Neural progenitor cell (in vitro differentiated cells): Measurements from ENCODE around the gene RNLS. TPM values are rescaled to one million over a fixed set of nuclear protein-coding genes. Genes with fewer than 3 reads are reported as not detected.

Experiments
- DNase-seq: peaks from one replicate; pipeline ENCODE4 v3.0.0-alpha.2; 2016; ENCODE audit warnings: low spot score
- H2AFZ ChIP-seq: fragments of 200-600 bp; sonication (generic); replicated peaks from 2 replicates; pipeline ENCODE4 v1.6.1; 2016; ENCODE audit warnings: antibody characterized with exemption
- H3F3A ChIP-seq: fragments of 200-600 bp; sonication (generic); 2 replicates; pipeline ENCODE4 v1.6.1; 2016; ENCODE audit warnings: antibody characterized with exemption, low read depth
- H3K27ac ChIP-seq: fragments of 200-600 bp; sonication (generic); 2 replicates; pipeline ENCODE4 v1.5.1; 2016; ENCODE audit warnings: mild to moderate bottlenecking
- H3K27me3 ChIP-seq: fragments of 200-600 bp; sonication (generic); 2 replicates; pipeline ENCODE4 v1.6.1; 2016; ENCODE audit warnings: mild to moderate bottlenecking, moderate library complexity
- H3K36me3 ChIP-seq: fragments of 200-600 bp; sonication (generic); 2 replicates; pipeline ENCODE4 v1.5.1; 2016
- H3K4me1 ChIP-seq: fragments of 200-600 bp; sonication (generic); 2 replicates; pipeline ENCODE4 v1.6.1; 2016; ENCODE audit warnings: mixed run types
- H3K4me2 ChIP-seq: fragments of 200-600 bp; sonication (generic); 2 replicates; pipeline ENCODE4 v1.6.1; 2016
- H3K4me3 ChIP-seq: fragments of 200-600 bp; sonication (generic); 2 replicates; pipeline ENCODE4 v1.5.1; 2016
- H3K79me2 ChIP-seq: fragments of 200-600 bp; sonication (generic); 2 replicates; pipeline ENCODE4 v1.6.1; 2016; ENCODE audit warnings: low read depth
- H3K9ac ChIP-seq: fragments of 200-600 bp; sonication (generic); 2 replicates; pipeline ENCODE4 v1.6.1; 2016
- H3K9me3 ChIP-seq: fragments of 200-600 bp; sonication (generic); 2 replicates; pipeline ENCODE4 v1.5.1; 2016; ENCODE audit warnings: low read depth
- H4K20me1 ChIP-seq: fragments of 200-600 bp; sonication (generic); 2 replicates; pipeline ENCODE4 v1.6.1; 2016; ENCODE audit warnings: low read depth
- H3K27ac Mint-ChIP-seq: 3 replicates; pipeline ENCODE4 v1.8.0; 2021; ENCODE audit warnings: mixed read lengths
- H3K27me3 Mint-ChIP-seq: 2 replicates; pipeline ENCODE4 v1.8.0; 2022; ENCODE audit warnings: low read depth, mild to moderate bottlenecking, inconsistent platforms, moderate library complexity, mixed read lengths; ENCODE audit not compliant: insufficient read depth
- H3K36me3 Mint-ChIP-seq: 3 replicates; pipeline ENCODE4 v1.8.0; 2021; ENCODE audit warnings: mixed read lengths
- H3K4me1 Mint-ChIP-seq: 3 replicates; pipeline ENCODE4 v1.8.0; 2021; ENCODE audit warnings: mixed read lengths
- H3K4me3 Mint-ChIP-seq: 3 replicates; pipeline ENCODE4 v1.8.0; 2021; ENCODE audit warnings: mild to moderate bottlenecking, moderate library complexity, mixed read lengths
- H3K9me3 Mint-ChIP-seq: 3 replicates; pipeline ENCODE4 v1.8.0; 2020; ENCODE audit warnings: mixed read lengths
- CTCF ChIP-seq: fragments of 200-600 bp; sonication (generic); IDR thresholded peaks from 2 replicates; pipeline ENCODE4 v1.5.1; 2017; ENCODE audit warnings: antibody characterized with exemption, mild to moderate bottlenecking
- EZH2 ChIP-seq: fragments of 200-600 bp; sonication (generic); IDR thresholded peaks from 2 replicates; pipeline ENCODE4 v1.6.1; 2017; ENCODE audit warnings: antibody characterized with exemption, mild to moderate bottlenecking, moderate library complexity
- EZH2phosphoT487 ChIP-seq: fragments of 200-600 bp; sonication (generic); IDR thresholded peaks from 2 replicates; pipeline ENCODE4 v1.6.1; 2017; ENCODE audit warnings: antibody characterized with exemption
- total RNA-seq: library from RNA; depleted of rRNA; stranded (reverse); fragments of >200 nt; gene quantifications from 2 replicates; pipeline ENCODE4 v1.2.3, GENCODE V29; 2015; ENCODE audit warnings: low replicate concordance

The RNLS gene
- total RNA-seq, 1 donor from 2014 or later, result 9.1 TPM

GRCh38 chr10:88286030-88286429 lies 297.1 kb downstream of the RNLS start:
- Mint-ChIP-seq H3K36me3 (no peaks in the 10 kb centered on the region), H3K27ac (no peak overlapping the region), H3K4me3 (no peak overlapping the region), H3K9me3 (no peaks in the 10 kb centered on the region), H3K27me3 (peaks cover 2% of the 10 kb centered on the region), H3K4me1 (peaks cover 15% of the 10 kb centered on the region)
- no peaks in the 10 kb centered on the region for H3K4me1 ChIP-seq
- H3K9me3 ChIP-seq, result no peaks in the 10 kb centered on the region
- no peaks in the 10 kb centered on the region for H3K79me2 ChIP-seq
- H3K36me3 ChIP-seq, result no peaks in the 10 kb centered on the region
- no peaks in the 10 kb centered on the region for H3K27me3 ChIP-seq
- no peak overlapping the region for H2AFZ ChIP-seq
- DNase-seq, result no peak
- no peak overlapping the region for H3K4me3 ChIP-seq
- H3K9ac ChIP-seq, result no peak overlapping the region
- H3K27ac ChIP-seq, result no peak overlapping the region
- H3F3A ChIP-seq, result no peaks in the 10 kb centered on the region
- no peaks in the 10 kb centered on the region for H4K20me1 ChIP-seq
- H3K4me2 ChIP-seq, result no peak overlapping the region
- TF ChIP-seq CTCF, result no peak
- no peak for TF ChIP-seq EZH2phosphoT487
- TF ChIP-seq EZH2, result no peak

- no peaks in the 10 kb centered on the region for H3K4me1 ChIP-seq
- no peaks in the 10 kb centered on the region for H3K36me3 ChIP-seq
- H3K9me3 Mint-ChIP-seq, result no peaks in the 10 kb centered on the region
- no peaks in the 10 kb centered on the region for H3K79me2 ChIP-seq
- H3K4me2 ChIP-seq, result no peak overlapping the region
- no peak for TF ChIP-seq EZH2
- TF ChIP-seq CTCF, result no peak
- no peak for TF ChIP-seq EZH2phosphoT487
- no peaks in the 10 kb centered on the region for H3K9me3 ChIP-seq
- H3K27me3 Mint-ChIP-seq, result peaks cover 2% of the 10 kb centered on the region
- no peak for DNase-seq
- no peaks in the 10 kb centered on the region for H3K36me3 Mint-ChIP-seq
- no peaks in the 10 kb centered on the region for H3K27me3 ChIP-seq
- no peaks in the 10 kb centered on the region for H4K20me1 ChIP-seq
- peak overlapping the region; percentile 38 for H3K27ac Mint-ChIP-seq
- no peak overlapping the region for H3K27ac ChIP-seq
- no peaks in the 10 kb centered on the region for H3F3A ChIP-seq
- peaks cover 19% of the 10 kb centered on the region for H3K4me1 Mint-ChIP-seq
- no peak overlapping the region for H3K9ac ChIP-seq
- no peak overlapping the region for H2AFZ ChIP-seq
- H3K4me3 ChIP-seq, result no peak overlapping the region
- no peak overlapping the region for H3K4me3 Mint-ChIP-seq
These were observed 301.3 kb downstream of the RNLS start for GRCh38 chr10:88281592-88282347.

- Histone ChIP-seq H3K27ac (no peak overlapping the region), H3K9ac (no peak overlapping the region), H2AFZ (no peak overlapping the region), H3K4me1 (no peaks in the 10 kb centered on the region), H3K4me2 (no peak overlapping the region), H3F3A (no peaks in the 10 kb centered on the region), H3K36me3 (no peaks in the 10 kb centered on the region), H3K79me2 (no peaks in the 10 kb centered on the region), H3K27me3 (no peaks in the 10 kb centered on the region), H4K20me1 (no peaks in the 10 kb centered on the region), H3K9me3 (no peaks in the 10 kb centered on the region), H3K4me3 (no peak overlapping the region)
- H3K27ac Mint-ChIP-seq, result no peak overlapping the region
- DNase-seq, result no peak
- TF ChIP-seq EZH2, result no peak
- no peak for TF ChIP-seq CTCF
- no peak for TF ChIP-seq EZH2phosphoT487
- no peaks in the 10 kb centered on the region for H3K36me3 Mint-ChIP-seq
- no peaks in the 10 kb centered on the region for H3K9me3 Mint-ChIP-seq
- peaks cover 19% of the 10 kb centered on the region for H3K4me1 Mint-ChIP-seq
- H3K4me3 Mint-ChIP-seq, result no peak overlapping the region
- no peaks in the 10 kb centered on the region for H3K27me3 Mint-ChIP-seq
These were observed 302.6 kb downstream of the RNLS start for GRCh38 chr10:88280518-88280917.
